Stimulated activated CD8-positive, alpha-beta memory T cell treated with anti-CD3 and anti-CD28 coated beads, Interleukin-7, amount 100 ng/mL, for 24 hours (primary cell): ENCODE results near the gene GPATCH1.
A peak's percentile ranks its signal among the peaks of the same experiment; 100 is the strongest.
"Not testable (repeated sequence)": the region's sequence is repeated elsewhere in the genome, so short reads cannot be mapped to it uniquely, and the experiment has no call there.

ENCODE experiments used
- DNase-seq: peaks from one replicate; pipeline ENCODE4 v3.0.0-alpha.2; 2020; ENCODE audit warnings: low read depth

Gene GPATCH1

GRCh38 chr19:33117501-33117900, 36.5 kb downstream of the GPATCH1 start:
- DNase-seq: no peak

DNA sequence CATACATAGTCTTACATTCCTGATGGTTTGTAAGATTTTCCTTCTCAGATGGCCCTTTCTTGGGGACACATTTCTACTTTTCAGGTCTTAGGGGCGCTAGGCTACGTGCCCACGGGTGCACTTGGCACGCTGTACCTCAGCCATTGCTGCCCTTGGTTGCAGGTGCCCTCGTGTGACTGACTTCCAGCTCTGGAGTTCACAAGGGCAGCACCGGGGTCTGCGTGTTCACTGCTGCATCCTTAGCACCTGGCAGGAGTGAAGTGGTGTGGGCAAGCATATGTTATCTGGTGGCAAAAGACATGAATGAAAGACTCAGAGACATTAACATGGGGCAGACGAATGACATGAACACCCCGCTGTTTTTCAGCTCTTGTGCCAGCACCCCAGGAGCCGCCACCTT, 37.7 kb downstream of the GPATCH1 start:
- DNase-seq: no peak

DNA sequence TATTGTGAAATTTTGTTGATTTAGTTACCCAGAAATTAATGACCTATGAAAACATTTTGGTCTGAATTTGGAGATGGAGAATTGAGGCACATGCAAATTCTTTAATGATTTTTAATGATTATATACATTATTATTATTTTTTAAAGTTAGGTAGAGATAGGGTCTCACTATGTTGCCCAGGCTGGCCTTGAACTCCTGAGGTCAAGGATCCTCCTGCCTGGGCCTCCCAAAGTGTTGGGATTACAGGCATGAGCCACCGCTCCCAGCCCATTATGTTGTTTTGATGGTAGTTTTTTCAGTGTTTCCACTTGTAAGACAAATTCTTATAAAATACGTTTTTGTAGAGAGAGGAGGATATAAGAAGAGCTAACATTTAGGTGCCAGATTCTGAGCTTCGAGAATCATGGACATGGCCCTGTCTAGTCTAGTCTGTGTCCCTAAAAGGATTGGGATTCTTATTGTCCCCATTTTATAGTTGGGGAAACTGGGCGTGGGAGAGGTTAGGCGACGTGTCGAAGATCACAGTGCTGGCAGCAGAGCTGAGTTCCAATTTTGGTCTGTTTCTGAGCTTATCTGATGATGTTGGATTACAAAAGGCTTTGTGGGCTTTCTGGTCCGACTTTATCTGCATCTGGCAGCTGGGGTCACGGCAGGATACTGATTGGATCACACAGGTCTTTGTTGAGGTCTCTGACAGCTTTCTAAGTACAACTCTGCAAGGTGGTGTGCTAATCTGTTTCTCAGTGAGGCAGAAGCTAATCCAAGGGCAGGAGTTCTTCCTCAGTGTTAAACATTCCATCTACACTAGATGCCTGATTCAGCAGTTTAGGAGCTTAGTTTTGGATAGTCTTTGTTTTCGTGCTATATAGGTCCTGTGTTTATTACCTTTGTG, 43.5 kb downstream of the GPATCH1 start:
- DNase-seq: no peak

DNA sequence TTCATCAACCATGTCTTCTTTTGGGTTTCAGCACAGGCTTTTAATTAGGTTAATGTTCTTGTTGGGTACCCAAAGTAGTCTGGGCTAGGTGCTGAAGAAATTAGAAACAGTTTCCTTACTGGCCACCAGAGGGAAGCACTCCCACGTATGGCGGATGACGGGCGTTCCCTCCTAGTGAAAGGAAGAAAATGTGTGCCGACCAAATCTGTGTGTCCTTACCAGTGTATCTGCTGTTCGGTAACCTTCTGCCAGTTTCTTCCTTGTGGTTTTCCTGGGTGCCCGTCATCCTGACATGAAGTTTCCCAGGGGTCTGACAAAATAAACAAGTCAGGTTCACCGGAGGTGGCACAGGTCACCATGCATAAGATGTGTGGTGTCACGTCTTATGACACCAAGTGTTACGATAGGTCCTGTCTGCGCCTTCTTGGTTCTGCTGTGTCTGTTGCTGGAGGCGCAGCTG, 45.0 kb downstream of the GPATCH1 start:
- DNase-seq: peak; percentile 19

DNA sequence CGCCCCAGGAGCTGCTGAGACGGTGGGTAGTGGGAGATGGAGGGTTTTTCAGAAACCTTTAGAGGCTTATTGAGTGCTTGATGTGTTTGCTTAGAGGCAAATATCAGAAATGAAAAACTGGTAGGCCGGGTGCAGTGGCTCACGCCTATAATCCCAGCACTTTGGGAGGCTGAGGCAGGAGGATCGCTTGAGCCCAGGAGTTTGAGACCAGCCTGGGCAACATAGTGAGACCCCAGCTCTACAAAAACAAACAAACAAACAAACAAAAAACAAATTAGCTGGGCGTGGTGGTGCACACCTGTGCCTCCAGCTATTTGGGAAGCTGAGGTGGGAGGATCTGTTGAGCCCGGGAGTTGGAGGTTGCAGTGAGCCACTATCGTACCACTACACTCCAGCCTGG, 45.7 kb downstream of the GPATCH1 start:
- not testable (repeated sequence) for DNase-seq

- no peak for DNase-seq
Measured at GRCh38 chr19:33129901-33130300, 48.9 kb downstream of the GPATCH1 start.

- no peak for DNase-seq
Measured at GRCh38 chr19:33130433-33130832, 49.5 kb downstream of the GPATCH1 start.

- DNase-seq: no peak
Measured at GRCh38 chr19:33132021-33132420, 51.0 kb downstream of the GPATCH1 start, which contains the start of gene WDR88. Gene WDR88, plus strand, starts transcription at chr19:33132114. Its CDS starts 56 bp downstream, at chr19:33132170.

DNA sequence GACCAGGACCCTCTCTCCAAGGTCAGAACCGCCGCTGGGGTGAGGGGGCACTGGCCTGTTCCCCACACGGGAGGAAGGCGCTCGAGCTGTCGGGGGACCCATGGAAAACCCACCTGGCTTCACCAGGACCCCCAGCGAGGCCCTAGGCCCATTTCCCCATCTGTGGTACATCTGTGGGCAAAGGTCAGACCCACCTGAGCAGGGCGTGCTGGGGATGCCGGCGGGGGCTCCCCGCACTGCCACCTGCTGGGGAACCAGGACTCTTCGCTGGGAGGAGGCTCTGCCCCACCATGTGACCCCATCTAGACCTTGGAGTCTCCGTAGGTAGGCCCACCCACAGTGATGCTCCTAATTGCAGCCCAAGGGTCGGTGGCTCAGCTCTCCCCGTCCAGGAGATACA, 51.4 kb downstream of the GPATCH1 start:
- DNase-seq: no peak

- no peak for DNase-seq
Measured at GRCh38 chr19:33133438-33134031, 52.6 kb downstream of the GPATCH1 start.

DNA sequence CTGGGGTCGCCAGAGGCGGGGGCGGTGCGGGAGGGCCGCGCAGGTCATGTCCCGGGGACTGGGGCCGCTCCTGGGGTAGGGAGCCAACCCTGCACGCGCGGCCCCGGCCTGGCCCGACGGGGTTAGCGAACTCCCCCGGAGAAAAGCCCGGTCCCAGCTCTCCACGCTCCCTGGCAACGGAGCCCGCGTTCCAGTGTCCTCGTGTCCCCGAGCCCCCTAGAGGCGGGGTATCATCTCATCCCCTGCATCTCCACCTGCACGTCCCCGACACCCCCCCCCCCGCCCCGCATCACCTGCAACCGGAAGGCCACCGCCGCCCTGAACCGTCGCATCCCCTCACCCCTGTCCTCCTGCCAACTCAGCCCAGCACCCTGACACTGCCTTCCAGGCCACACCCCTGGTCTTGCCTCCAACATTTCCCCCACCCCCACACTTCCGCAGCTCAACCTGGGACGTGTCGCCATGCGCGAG, 53.6 kb downstream of the GPATCH1 start:
- DNase-seq: peak; percentile 19

DNA sequence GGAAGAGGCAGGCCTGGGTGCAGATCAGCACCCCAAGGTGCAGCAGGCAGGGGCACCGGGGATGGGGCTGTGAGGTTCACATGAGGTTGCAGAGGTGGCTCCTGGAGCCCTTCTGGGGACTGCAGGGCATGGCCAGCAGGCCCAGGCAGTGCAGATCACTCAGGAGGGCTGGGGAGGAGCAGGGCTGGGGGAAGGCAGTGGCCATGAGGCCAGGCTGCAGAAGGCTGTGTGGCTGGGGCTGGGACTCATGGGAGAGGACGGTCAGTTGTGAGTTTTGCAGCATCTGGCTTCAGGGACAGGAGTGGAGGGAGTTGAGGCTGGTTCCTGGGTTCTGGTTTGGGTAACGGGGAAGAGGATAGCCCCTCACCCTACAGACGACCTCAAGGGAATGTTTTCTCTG, 58.2 kb downstream of the GPATCH1 start:
- no peak for DNase-seq

GRCh38 chr19:33143897-33144405, 63.0 kb downstream of the GPATCH1 start:
- peak; percentile 29 for DNase-seq

DNA sequence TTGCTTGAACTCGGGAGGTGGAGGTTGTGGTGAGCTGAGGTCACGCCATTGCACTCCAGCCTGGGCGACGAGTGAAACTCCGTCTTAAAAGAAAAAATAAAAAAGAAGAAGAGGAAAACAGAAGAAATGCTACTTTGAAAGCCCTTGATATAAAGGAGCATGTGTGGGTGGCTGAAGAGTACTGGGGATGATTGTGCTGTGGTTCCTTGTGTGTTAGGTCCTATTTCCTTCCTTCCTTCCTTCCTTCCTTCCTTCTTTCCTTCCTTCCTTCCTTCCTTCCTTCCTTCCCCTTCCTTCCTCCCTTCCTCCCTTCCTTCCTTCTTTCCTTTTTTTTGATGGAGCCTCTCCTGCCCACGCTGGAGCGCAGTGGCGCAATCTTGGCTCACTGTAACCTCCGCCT, 65.2 kb downstream of the GPATCH1 start:
- no peak for DNase-seq

- no peak for DNase-seq
Measured at GRCh38 chr19:33147538-33147937, 66.6 kb downstream of the GPATCH1 start.

GRCh38 chr19:33150852-33151518, 70.0 kb downstream of the GPATCH1 start:
- DNase-seq: no peak

GRCh38 chr19:33152176-33152575, 71.2 kb downstream of the GPATCH1 start:
- no peak for DNase-seq

- DNase-seq: not testable (repeated sequence)
Measured at GRCh38 chr19:33152625-33153024, 71.6 kb downstream of the GPATCH1 start.

DNA sequence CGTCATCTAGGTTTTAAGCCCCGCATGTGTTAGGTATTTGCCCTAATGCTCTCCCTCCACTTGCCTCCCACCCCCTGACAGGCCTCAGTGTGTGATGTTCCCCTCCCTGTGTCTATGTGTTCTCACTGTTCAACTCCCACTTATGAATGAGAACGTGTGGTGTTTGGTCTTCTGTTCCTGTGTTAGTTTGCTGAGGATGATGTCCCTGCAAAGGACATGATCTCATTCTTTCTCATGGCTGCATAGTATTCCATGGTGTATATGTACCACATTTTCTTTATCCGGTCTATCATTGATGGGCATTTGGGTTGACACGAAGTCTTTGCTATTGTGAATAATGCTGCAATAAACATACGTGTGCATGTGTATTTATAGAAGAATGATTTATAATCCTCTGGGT, 73.3 kb downstream of the GPATCH1 start:
- not testable (repeated sequence) for DNase-seq

DNA sequence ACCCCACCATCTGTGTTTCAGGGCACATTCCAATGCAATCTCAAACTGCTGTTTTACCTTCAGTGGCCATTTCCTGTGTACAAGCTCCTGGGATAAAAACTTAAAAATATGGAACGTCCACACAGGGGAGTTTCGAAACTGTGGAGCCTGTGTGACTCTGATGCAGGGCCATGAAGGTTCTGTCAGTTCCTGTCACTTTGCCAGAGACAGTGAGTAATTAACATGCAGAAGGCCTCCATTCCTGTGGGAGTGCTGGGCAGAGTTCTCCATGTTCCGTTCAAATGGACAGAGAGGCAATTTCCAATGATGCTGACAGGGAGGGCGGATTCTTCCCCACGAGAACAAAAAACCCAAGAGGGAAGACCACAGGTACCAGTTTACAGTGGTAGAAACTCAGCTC, 75.4 kb downstream of the GPATCH1 start:
- DNase-seq: no peak

- DNase-seq: no peak
Measured at GRCh38 chr19:33157906-33158305, 76.9 kb downstream of the GPATCH1 start.

- no peak for DNase-seq
Measured at GRCh38 chr19:33158365-33158764, 77.4 kb downstream of the GPATCH1 start.
